ENCODE results near the gene NOL11.

DNA sequence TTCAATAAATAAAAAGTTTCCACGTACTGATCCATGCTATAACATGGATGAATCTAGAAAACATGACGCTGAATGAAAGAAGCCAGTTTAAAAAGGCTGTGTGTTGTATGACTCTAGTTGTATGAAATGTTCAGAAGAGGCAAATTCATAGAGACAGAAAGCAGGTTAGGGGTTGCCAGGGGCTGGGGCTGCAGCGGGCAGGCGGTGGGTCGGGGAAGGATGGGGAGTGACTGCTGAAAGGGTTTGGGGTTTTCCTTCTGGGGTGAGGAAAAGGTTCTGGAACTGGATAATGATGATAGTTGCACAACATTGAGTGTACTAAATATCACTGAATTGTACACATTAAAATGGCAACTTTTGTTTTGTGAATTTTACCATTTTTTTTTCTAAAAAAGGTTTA, 36.3 kb downstream of the NOL11 start:
- TF ChIP-seq EZH2 (IDR thresholded peaks at IDR 0.05): no peak
- TF ChIP-seq POLR2AphosphoS5 (IDR thresholded peaks at IDR 0.05; ENCODE audit: borderline replicate concordance, low read depth, low read length): no peak
